GM23338 (cell line): Measurements from ENCODE around the gene RSPO1.

Experiments
- CREB1 ChIP-seq: fragments of 250-450 bp; sonication (Bioruptor Pico); IDR thresholded peaks from 2 replicates; pipeline ENCODE4 v1.5.0; 2020; ENCODE audit warnings: low read depth, mild to moderate bottlenecking, moderate library complexity
- EZH2 ChIP-seq: fragments of 200-600 bp; sonication (generic); IDR thresholded peaks from one replicate; pipeline ENCODE4 v1.8.0; 2017; ENCODE audit warnings: antibody characterized with exemption, mild to moderate bottlenecking, low read depth; ENCODE audit not compliant: unreplicated experiment
- EZH2phosphoT487 ChIP-seq: fragments of 200-600 bp; sonication (generic); IDR thresholded peaks from one replicate; pipeline ENCODE4 v1.8.1; 2018; ENCODE audit warnings: antibody characterized with exemption; ENCODE audit not compliant: unreplicated experiment
- JUNB ChIP-seq: IDR thresholded peaks from one replicate; pipeline ENCODE4 v1.6.1; 2016; ENCODE audit warnings: antibody characterized with exemption; ENCODE audit not compliant: unreplicated experiment
- POLR2AphosphoS5 ChIP-seq: IDR thresholded peaks from 2 replicates; pipeline ENCODE4 v1.6.1; 2016; ENCODE audit warnings: antibody characterized with exemption, low read depth
- ZNF114 ChIP-seq: fragments of 250-450 bp; sonication (Bioruptor Pico); IDR thresholded peaks from 2 replicates; pipeline ENCODE4 v1.5.0; 2020; ENCODE audit warnings: mild to moderate bottlenecking, moderate library complexity
- TF ChIP-seq, protein P1 (sequence below), 2 experiments: fragments of 200-600 bp in 1 of 2; sonication (generic) in 1 of 2; conservative IDR thresholded peaks; 2 replicates each; pipeline versions ENCODE4 v1.5.1 to v1.6.1; 2016 to 2017; ENCODE audit warnings: antibody characterized with exemption in 2 of 2, low read depth in 2 of 2, mild to moderate bottlenecking in 2 of 2, moderate library complexity in 1 of 2
- TF ChIP-seq, protein P2 (sequence below): IDR thresholded peaks from one replicate; pipeline ENCODE4 v1.6.1; 2018; ENCODE audit warnings: antibody characterized with exemption; ENCODE audit not compliant: unreplicated experiment

DNA sequence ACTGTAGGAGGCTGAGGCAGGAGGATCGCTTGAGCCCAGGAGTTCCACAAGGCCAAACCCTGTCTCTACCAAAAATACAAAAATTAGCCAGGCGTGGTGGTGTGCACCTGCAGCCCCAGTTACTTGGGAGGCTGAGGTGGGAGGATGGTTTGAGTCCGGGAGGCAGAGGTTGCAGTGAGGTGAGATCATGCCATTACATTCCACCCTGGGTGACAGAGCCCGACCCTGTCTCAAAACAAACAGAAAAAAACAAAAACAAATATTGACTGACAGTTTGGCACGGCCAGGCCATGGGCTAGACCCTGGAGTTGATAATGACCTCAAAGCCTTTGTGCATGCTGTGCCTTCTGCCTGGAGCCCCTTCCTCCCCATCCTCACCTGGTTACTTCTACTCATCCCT lies 19.2 kb upstream of the RSPO1 start:
- TF ChIP-seq, protein P1, sequence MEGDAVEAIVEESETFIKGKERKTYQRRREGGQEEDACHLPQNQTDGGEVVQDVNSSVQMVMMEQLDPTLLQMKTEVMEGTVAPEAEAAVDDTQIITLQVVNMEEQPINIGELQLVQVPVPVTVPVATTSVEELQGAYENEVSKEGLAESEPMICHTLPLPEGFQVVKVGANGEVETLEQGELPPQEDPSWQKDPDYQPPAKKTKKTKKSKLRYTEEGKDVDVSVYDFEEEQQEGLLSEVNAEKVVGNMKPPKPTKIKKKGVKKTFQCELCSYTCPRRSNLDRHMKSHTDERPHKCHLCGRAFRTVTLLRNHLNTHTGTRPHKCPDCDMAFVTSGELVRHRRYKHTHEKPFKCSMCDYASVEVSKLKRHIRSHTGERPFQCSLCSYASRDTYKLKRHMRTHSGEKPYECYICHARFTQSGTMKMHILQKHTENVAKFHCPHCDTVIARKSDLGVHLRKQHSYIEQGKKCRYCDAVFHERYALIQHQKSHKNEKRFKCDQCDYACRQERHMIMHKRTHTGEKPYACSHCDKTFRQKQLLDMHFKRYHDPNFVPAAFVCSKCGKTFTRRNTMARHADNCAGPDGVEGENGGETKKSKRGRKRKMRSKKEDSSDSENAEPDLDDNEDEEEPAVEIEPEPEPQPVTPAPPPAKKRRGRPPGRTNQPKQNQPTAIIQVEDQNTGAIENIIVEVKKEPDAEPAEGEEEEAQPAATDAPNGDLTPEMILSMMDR (conservative IDR thresholded peaks at IDR 0.05; ENCODE audit: low read depth in 2 of 2) = no peak
- TF ChIP-seq EZH2 (no peak), CREB1 (no peak), JUNB (no peak), EZH2phosphoT487 (no peak), POLR2AphosphoS5 (no peak), ZNF114 (no peak)
- TF ChIP-seq, protein P2, sequence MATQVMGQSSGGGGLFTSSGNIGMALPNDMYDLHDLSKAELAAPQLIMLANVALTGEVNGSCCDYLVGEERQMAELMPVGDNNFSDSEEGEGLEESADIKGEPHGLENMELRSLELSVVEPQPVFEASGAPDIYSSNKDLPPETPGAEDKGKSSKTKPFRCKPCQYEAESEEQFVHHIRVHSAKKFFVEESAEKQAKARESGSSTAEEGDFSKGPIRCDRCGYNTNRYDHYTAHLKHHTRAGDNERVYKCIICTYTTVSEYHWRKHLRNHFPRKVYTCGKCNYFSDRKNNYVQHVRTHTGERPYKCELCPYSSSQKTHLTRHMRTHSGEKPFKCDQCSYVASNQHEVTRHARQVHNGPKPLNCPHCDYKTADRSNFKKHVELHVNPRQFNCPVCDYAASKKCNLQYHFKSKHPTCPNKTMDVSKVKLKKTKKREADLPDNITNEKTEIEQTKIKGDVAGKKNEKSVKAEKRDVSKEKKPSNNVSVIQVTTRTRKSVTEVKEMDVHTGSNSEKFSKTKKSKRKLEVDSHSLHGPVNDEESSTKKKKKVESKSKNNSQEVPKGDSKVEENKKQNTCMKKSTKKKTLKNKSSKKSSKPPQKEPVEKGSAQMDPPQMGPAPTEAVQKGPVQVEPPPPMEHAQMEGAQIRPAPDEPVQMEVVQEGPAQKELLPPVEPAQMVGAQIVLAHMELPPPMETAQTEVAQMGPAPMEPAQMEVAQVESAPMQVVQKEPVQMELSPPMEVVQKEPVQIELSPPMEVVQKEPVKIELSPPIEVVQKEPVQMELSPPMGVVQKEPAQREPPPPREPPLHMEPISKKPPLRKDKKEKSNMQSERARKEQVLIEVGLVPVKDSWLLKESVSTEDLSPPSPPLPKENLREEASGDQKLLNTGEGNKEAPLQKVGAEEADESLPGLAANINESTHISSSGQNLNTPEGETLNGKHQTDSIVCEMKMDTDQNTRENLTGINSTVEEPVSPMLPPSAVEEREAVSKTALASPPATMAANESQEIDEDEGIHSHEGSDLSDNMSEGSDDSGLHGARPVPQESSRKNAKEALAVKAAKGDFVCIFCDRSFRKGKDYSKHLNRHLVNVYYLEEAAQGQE = no peak
